ENCODE measurements around the gene CFD.

The CFD gene

GRCh38 chr19:873084-873483 is 13.6 kb downstream of the CFD start:
- Histone ChIP-seq H4K20me1 (ENCODE audit: insufficient read depth, low read length, poor library complexity, severe bottlenecking) (no peaks in the 10 kb centered on the region), H3K9me2 (replicated peaks; ENCODE audit: low read depth, low read length) (no peaks in the 10 kb centered on the region), H3K79me2 (ENCODE audit: insufficient read depth, low read length) (no peaks in the 10 kb centered on the region), H3K9me3 (ENCODE audit: insufficient read depth, low read depth, low read length) (no peaks in the 10 kb centered on the region), H3K36me3 (ENCODE audit: insufficient read depth, low read length) (no peaks in the 10 kb centered on the region; the same call in 1 of the 2 replicates), H3K27me3 (ENCODE audit: insufficient read depth, low read length, poor library complexity, severe bottlenecking) (no peaks in the 10 kb centered on the region), H3F3A (ENCODE audit: low read depth) (no peaks in the 10 kb centered on the region; the same call in 1 of the 2 replicates), H2AFZ (ENCODE audit: low read length) (no peak overlapping the region), H3K4me2 (ENCODE audit: low read depth, low read length, poor library complexity, severe bottlenecking) (no peak overlapping the region), H3K4me3 (ENCODE audit: low read length, poor library complexity, severe bottlenecking) (no peak overlapping the region), H3K4me1 (ENCODE audit: insufficient read depth, low read length, poor library complexity, severe bottlenecking) (no peaks in the 10 kb centered on the region), H3K9ac (ENCODE audit: low read depth, low read length, poor library complexity, severe bottlenecking) (no peak overlapping the region)
- no peak for TF ChIP-seq EZH2phosphoT487 (IDR thresholded peaks at IDR 0.05; ENCODE audit: borderline replicate concordance)

- Histone ChIP-seq H3K79me2 (ENCODE audit: insufficient read depth, low read length) (no peaks in the 10 kb centered on the region), H3K9me3 (ENCODE audit: insufficient read depth, low read depth, low read length) (no peaks in the 10 kb centered on the region), H3K27me3 (ENCODE audit: insufficient read depth, low read length, poor library complexity, severe bottlenecking) (no peaks in the 10 kb centered on the region), H4K20me1 (ENCODE audit: insufficient read depth, low read length, poor library complexity, severe bottlenecking) (no peaks in the 10 kb centered on the region), H3K36me3 (ENCODE audit: insufficient read depth, low read length) (no peaks in the 10 kb centered on the region; the same call in 1 of the 2 replicates), H3K9me2 (replicated peaks; ENCODE audit: low read depth, low read length) (no peaks in the 10 kb centered on the region), H3K4me2 (ENCODE audit: low read depth, low read length, poor library complexity, severe bottlenecking) (no peak overlapping the region), H3F3A (ENCODE audit: low read depth) (no peaks in the 10 kb centered on the region; the same call in 1 of the 2 replicates), H3K4me3 (ENCODE audit: low read length, poor library complexity, severe bottlenecking) (no peak overlapping the region), H3K9ac (ENCODE audit: low read depth, low read length, poor library complexity, severe bottlenecking) (no peak overlapping the region), H2AFZ (ENCODE audit: low read length) (no peak overlapping the region), H3K4me1 (ENCODE audit: insufficient read depth, low read length, poor library complexity, severe bottlenecking) (no peaks in the 10 kb centered on the region)
- no peak for TF ChIP-seq EZH2phosphoT487 (IDR thresholded peaks at IDR 0.05; ENCODE audit: borderline replicate concordance)
- TF ChIP-seq CTCF (conservative IDR thresholded peaks at IDR 0.05; ENCODE audit: low read length) = no peak
Measured at GRCh38 chr19:873561-874041, 14.1 kb downstream of the CFD start.

- H3F3A ChIP-seq (ENCODE audit: low read depth) = no peaks in the 10 kb centered on the region; the same call in 1 of the 2 replicates
- no peak overlapping the region for H2AFZ ChIP-seq (ENCODE audit: low read length)
- H3K4me2 ChIP-seq (ENCODE audit: low read depth, low read length, poor library complexity, severe bottlenecking) = no peak overlapping the region
- no peaks in the 10 kb centered on the region for H3K79me2 ChIP-seq (ENCODE audit: insufficient read depth, low read length)
- no peak overlapping the region for H3K9ac ChIP-seq (ENCODE audit: low read depth, low read length, poor library complexity, severe bottlenecking)
- no peaks in the 10 kb centered on the region for H3K9me3 ChIP-seq (ENCODE audit: insufficient read depth, low read depth, low read length)
- no peaks in the 10 kb centered on the region for H4K20me1 ChIP-seq (ENCODE audit: insufficient read depth, low read length, poor library complexity, severe bottlenecking)
- H3K9me2 ChIP-seq (replicated peaks; ENCODE audit: low read depth, low read length) = no peaks in the 10 kb centered on the region
- H3K27me3 ChIP-seq (ENCODE audit: insufficient read depth, low read length, poor library complexity, severe bottlenecking) = no peaks in the 10 kb centered on the region
- no peak overlapping the region for H3K4me3 ChIP-seq (ENCODE audit: low read length, poor library complexity, severe bottlenecking)
- no peak for TF ChIP-seq EZH2phosphoT487 (IDR thresholded peaks at IDR 0.05; ENCODE audit: borderline replicate concordance)
- no peak for TF ChIP-seq CTCF (conservative IDR thresholded peaks at IDR 0.05; ENCODE audit: low read length)
- no peaks in the 10 kb centered on the region; the same call in 1 of the 2 replicates for H3K36me3 ChIP-seq (ENCODE audit: insufficient read depth, low read length)
- no peaks in the 10 kb centered on the region for H3K4me1 ChIP-seq (ENCODE audit: insufficient read depth, low read length, poor library complexity, severe bottlenecking)
Measured at GRCh38 chr19:875265-875879, 15.9 kb downstream of the CFD start.

- no peak overlapping the region for H2AFZ ChIP-seq (ENCODE audit: low read length)
- no peak overlapping the region for H3K9ac ChIP-seq (ENCODE audit: low read depth, low read length, poor library complexity, severe bottlenecking)
Measured at GRCh38 chr19:876089-876488, 16.6 kb downstream of the CFD start.

More at GRCh38 chr19:876089-876488, 16.6 kb downstream of the CFD start:
- TF ChIP-seq EZH2phosphoT487 (IDR thresholded peaks at IDR 0.05; ENCODE audit: borderline replicate concordance) = no peak
- TF ChIP-seq CTCF (conservative IDR thresholded peaks at IDR 0.05; ENCODE audit: low read length) = no peak
- H3K4me3 ChIP-seq (ENCODE audit: low read length, poor library complexity, severe bottlenecking) = no peak overlapping the region
- no peaks in the 10 kb centered on the region for H3K9me3 ChIP-seq (ENCODE audit: insufficient read depth, low read depth, low read length)
- no peaks in the 10 kb centered on the region; the same call in 1 of the 2 replicates for H3F3A ChIP-seq (ENCODE audit: low read depth)
- no peaks in the 10 kb centered on the region for H3K4me1 ChIP-seq (ENCODE audit: insufficient read depth, low read length, poor library complexity, severe bottlenecking)
- H3K4me2 ChIP-seq (ENCODE audit: low read depth, low read length, poor library complexity, severe bottlenecking) = no peak overlapping the region
- no peaks in the 10 kb centered on the region for H3K27me3 ChIP-seq (ENCODE audit: insufficient read depth, low read length, poor library complexity, severe bottlenecking)
- H3K9me2 ChIP-seq (replicated peaks; ENCODE audit: low read depth, low read length) = no peaks in the 10 kb centered on the region
- H3K36me3 ChIP-seq (ENCODE audit: insufficient read depth, low read length) = no peaks in the 10 kb centered on the region
- no peaks in the 10 kb centered on the region for H4K20me1 ChIP-seq (ENCODE audit: insufficient read depth, low read length, poor library complexity, severe bottlenecking)
- H3K79me2 ChIP-seq (ENCODE audit: insufficient read depth, low read length) = no peaks in the 10 kb centered on the region
